Right lobe of liver (tissue), 4 donors: ENCODE results near the gene PRRC1.

Experiments
- CTCF ChIP-seq, 4 donors: fragments of 200-600 bp in 3 of 4; fragments of 450-650 bp in 1 of 4; IDR thresholded peaks; one replicate each; pipeline versions ENCODE4 v1.5.1 to v1.8.0; 2016 to 2022; ENCODE audit warnings: antibody characterized with exemption in 4 of 4, mild to moderate bottlenecking in 2 of 4
- POLR2A ChIP-seq: fragments of 450-650 bp; IDR thresholded peaks from one replicate; pipeline ENCODE4 v1.6.1; 2017; ENCODE audit warnings: antibody characterized with exemption, mild to moderate bottlenecking
- donor health status: DM: no; HTN: no; CAD: no.
- donor health status: DM: no; HTN: no; CAD: no.
- donor health status: DM: no; HTN: yes; CAD: no.

DNA sequence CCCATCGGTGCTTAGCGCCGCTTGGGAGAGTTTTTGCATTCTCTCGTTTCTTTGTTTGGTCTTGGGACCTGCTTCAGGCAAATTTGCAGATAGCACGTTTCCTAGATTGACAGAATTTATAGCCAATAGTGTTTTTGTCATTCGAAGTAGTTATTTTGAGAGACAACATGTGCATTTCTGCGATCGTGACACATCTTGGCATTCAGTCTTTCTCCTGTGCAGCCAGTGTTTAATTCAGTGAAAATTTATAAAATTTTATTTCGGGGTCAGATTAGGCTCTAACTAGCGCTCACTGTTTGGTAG lies 830 bp downstream of the PRRC1 start:
- TF ChIP-seq POLR2A (no peak), CTCF (IDR thresholded peaks at IDR 0.05) (no peak)
